ENCODE results near the gene VEGFA. TPM values are rescaled to one million over a fixed set of nuclear protein-coding genes. Genes with fewer than 3 reads are reported as not detected.
"Not testable (repeated sequence)": the region's sequence is repeated elsewhere in the genome, so short reads cannot be mapped to it uniquely, and the experiment has no call there.

The VEGFA gene
- total RNA-seq, 1 donor from 2014 or later = 242 TPM

- ATAC-seq (no peak), DNase-seq (ENCODE audit: missing footprints) (no peak)
- intact Hi-C loops (cut with DNase I) = no loop called here
Measured at GRCh38 chr6:43806043-43806757, 36.2 kb downstream of the VEGFA start.

GRCh38 chr6:43806758-43807227 is 36.8 kb downstream of the VEGFA start:
- intact Hi-C loops (cut with DNase I) = no loop called here
- ATAC-seq = no peak
- no peak for DNase-seq (ENCODE audit: missing footprints)

GRCh38 chr6:43807228-43808061 is 37.4 kb downstream of the VEGFA start:
- DNase-seq (ENCODE audit: missing footprints) (no peak), ATAC-seq (peak; percentile 46)
- intact Hi-C loops (cut with DNase I) = no loop called here

- no peak for ATAC-seq
- intact Hi-C loops (cut with DNase I) = no loop called here
Measured at GRCh38 chr6:43808412-43808811, 38.4 kb downstream of the VEGFA start.

DNA sequence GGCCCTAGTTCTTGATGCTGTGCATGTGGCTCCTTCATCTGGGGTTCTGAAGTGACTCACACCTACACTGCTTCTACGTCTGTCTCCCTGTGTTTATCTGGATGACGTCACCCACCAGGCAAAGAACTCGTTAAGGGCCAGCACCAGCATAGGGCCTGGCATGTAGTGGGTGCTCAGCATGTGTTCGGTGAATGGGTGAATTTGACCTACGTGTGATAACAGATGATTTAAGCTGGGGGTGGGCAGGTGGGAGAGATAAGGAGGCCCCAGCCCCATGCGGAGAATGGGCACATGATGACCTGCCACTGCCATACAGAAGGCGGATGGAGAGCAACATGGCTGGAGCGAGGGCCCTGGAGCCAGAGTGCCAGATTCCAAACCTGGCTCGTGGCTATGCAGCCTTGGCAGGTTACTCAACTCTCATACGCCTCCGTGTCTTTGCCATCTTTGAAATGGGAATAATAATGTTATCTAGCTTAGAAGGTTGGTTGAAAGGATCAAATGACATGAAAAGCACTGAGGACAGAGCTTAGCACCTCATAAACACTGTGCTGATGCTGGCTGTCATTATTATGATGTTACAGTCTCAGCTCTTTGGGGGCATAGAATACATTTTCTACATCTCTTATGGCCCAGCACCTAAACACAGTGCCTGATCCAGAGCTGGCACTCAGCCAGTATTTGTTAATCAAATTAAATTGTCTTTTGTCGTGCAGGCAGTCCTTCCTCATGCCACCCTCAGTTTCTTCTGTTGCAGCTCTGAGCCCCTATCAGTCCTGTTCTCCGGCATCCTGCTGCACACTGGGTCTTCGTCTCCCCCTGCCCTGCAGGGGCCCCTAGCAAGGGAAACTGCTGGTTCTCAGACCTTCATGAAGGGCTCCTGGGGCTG is 39.6 kb downstream of the VEGFA start:
- DNase-seq (ENCODE audit: missing footprints) (no peak), ATAC-seq (no peak)
- intact Hi-C loops (cut with DNase I) = no loop called here

More at GRCh38 chr6:43808412-43808811, 38.4 kb downstream of the VEGFA start:
- DNase-seq (ENCODE audit: missing footprints) = no peak

- DNase-seq (ENCODE audit: missing footprints) (no peak), ATAC-seq (no peak)
- intact Hi-C loops (cut with DNase I) = no loop called here
Measured at GRCh38 chr6:43810965-43811732, 41.1 kb downstream of the VEGFA start.

DNA sequence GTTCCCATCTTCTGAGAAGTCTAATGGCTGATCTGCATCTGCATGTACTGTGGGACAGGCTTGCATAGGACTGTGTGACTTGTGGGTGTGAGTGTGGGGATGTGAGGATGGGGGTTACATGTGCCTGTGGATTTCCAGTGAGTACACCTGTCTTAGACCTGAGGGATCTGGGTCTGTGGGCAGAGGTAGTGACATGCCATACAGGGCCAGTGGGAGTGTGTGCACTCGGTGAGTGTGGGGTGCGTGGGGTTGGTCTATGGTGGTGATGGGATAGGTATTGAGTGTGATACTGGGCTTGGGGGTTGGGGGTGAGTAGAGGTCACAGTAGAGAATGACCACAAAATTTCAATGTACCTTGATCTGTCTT is 41.7 kb downstream of the VEGFA start:
- intact Hi-C loops (cut with DNase I) = no loop called here
- no peak for ATAC-seq
- DNase-seq (ENCODE audit: missing footprints) = no peak

DNA sequence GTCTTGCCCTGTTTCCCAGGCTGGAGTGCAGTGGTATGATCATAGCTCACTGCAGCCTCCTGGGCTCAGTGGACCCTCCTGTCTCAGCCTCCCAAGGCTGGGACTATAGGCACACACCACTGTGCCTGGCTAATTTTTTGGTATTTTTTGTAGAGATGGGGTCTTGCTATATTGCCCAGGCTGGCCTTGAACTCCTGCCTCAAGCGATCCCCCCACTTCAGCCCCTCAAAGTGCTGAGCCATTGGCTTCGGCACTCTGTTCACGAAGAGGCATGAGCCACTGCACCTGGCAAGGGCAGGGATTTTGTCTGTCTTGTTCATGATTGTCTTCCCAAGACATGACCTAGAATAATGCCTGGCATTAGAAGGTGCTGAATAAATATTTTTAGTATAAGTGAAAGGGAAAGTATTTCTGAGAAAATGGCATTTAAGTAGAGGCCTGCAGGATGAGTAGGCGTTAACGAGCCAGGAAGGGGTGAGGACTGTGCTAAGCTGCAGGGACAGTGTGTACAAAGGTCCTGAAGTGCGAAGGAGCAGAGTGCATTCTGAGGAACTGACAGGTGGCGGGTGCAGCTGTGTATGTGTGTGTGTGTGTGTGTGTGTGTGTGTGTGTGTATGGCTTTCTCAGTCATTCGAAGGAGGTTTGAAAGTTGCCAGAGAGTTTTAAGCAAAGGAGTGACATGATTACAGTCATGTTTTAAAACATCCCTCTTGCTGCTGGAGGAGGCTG is 43.0 kb downstream of the VEGFA start:
- ATAC-seq (no peak), DNase-seq (ENCODE audit: missing footprints) (no peak)

DNA sequence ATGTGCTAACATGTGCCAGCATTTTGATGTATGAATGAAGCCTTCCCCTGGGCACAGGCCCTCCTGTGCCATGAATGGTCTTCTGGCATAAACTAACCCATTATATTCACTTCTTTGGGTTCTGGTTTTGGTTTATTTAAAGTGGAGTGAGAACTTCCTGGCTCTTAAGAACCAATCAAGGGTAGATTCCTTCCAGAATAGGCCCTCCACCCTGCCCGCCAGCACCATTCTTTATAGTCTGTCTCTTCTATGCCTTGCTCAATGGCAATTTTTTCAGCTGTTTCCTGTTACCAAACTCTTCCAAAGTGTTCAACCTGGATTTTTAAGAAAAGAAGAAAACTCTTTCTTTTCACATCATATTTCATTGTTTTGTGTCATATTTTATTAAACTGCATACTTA is 44.1 kb downstream of the VEGFA start:
- intact Hi-C loops (cut with DNase I) = loop anchor here (2.0 kb wide), 1 partner anchor 39 kb away; no protein-coding TSS in a partner anchor
- ATAC-seq (no peak), DNase-seq (ENCODE audit: missing footprints) (no peak)

More for the DNA sequence above, 43.0 kb downstream of the VEGFA start:
- intact Hi-C loops (cut with DNase I) = no loop called here

- intact Hi-C loops (cut with DNase I) = loop anchor here (2.0 kb wide), 1 partner anchor 40 kb away; no protein-coding TSS in a partner anchor
- no peak for ATAC-seq
- no peak for DNase-seq (ENCODE audit: missing footprints)
Measured at GRCh38 chr6:43814865-43815264, 44.9 kb downstream of the VEGFA start.

- DNase-seq (ENCODE audit: missing footprints) = no peak
- intact Hi-C loops (cut with DNase I) = no loop called here
- peak; percentile 95 for ATAC-seq
Measured at GRCh38 chr6:43817192-43817591, 47.2 kb downstream of the VEGFA start.

DNA sequence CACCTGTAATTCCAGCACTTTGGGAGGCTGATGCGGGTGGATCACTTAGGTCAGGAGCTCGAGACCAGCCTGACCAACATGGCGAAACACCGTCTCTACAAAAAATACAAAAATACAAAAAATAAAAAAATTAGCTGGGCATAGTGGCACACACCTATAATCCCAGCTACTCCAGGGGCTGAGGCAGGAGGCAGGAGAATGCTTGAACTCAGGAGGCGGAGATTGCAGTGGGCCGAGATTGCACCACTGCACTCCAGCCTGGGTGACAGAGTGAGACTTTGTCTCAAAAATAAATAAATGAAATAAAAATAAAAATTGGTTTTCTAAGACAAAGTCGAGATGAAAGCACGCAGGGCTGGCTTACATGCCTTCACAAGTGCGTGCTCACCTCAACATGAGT is 49.0 kb downstream of the VEGFA start:
- intact Hi-C loops (cut with DNase I); ATAC-seq; DNase-seq (ENCODE audit: missing footprints): not testable (repeated sequence)

DNA sequence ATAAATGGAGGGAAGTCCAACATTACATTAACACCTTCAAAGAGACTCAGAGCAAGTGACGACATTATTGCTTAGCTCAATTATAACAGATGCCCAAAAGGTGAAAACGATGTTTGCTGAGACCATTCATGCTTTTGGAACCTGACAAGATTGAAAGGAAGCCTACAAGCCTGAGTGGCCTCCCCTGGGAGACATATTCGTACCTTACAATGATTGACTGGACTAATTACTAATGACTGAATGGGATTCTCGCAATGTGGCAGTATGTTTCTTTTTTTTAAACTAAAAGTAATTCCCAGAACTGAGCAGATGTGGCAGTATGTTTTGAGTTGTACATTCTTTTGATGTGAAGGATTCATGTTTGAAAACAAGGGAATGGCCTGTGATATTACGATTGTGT is 49.9 kb downstream of the VEGFA start:
- DNase-seq (ENCODE audit: missing footprints) (no peak), ATAC-seq (no peak)
- intact Hi-C loops (cut with DNase I) = no loop called here

DNA sequence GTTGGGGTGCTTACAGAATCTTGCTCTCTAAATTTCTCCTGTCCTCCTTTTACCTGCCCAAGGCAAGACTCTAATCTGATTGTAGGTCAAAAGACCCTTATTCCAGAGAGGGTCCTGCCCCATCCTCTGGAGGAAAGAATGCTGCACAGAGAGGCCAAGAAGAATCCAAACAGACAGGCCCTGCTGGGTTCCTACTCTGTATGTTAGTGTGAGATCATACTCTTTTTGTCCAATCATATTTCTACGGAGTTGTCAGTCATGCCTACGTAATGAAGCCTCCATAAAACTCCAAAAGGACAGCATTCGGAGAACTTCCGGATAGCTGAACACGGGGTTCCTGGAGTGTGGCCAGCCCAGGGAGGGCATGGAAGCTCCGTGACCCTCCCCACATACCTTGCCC is 50.5 kb downstream of the VEGFA start:
- ATAC-seq (no peak), DNase-seq (ENCODE audit: missing footprints) (no peak)
- intact Hi-C loops (cut with DNase I) = no loop called here

- ATAC-seq (no peak), DNase-seq (ENCODE audit: missing footprints) (no peak)
- intact Hi-C loops (cut with DNase I) = no loop called here
Measured at GRCh38 chr6:43821101-43821886, 51.3 kb downstream of the VEGFA start.

GRCh38 chr6:43823390-43823789 is 53.4 kb downstream of the VEGFA start:
- DNase-seq (ENCODE audit: missing footprints) (no peak), ATAC-seq (no peak)
- intact Hi-C loops (cut with DNase I) = no loop called here

All from Right ventricle myocardium inferior (tissue), 1 donor.